ENCODE measurements around the gene FCGR2B. TPM values are rescaled to one million over a fixed set of nuclear protein-coding genes. Genes with fewer than 3 reads are reported as not detected.
A peak's percentile ranks its signal among the peaks of the same experiment; 100 is the strongest.

The FCGR2B gene
- total and polyA plus RNA-seq, 12 donors, result 2.1 to 32.1 (median 17.7) TPM

DNA sequence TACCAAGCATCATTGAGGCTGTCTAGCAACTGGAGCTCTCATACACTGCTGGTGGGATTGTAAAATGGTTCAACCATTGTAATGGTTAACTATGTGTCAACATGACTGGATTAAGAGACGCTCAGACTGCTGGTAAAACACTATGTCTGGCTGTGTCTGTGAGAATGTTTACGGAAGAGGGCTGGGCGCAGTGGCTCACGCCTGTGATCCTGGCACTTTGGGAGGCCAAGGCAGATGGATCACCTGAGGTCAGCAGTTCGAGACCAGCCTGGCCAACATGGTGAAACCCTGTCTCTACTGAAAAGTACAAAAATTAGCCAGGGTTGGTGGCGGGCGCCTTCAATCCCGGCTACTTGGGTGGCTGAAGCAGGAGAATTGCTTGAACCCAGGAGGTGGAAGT is 39.3 kb downstream of the FCGR2B start:
- intact Hi-C loops (cut with DNase I), result no loop called here
- DNase-seq, result no peak
- no peaks in the 10 kb centered on the region for H3K27me3 ChIP-seq
- H3K27ac ChIP-seq, result no peak overlapping the region
- WGBS, 4 donors, result 70 to 79% (median 77%) methylated on average over 8 of the region's 8 CpGs
- no peaks in the 10 kb centered on the region for H3K4me1 ChIP-seq (replicated peaks in 1 of 2)
- H3K9me3 ChIP-seq (replicated peaks in 1 of 3), result no peaks in the 10 kb centered on the region
- no peak overlapping the region for H3K4me3 ChIP-seq
- TF ChIP-seq, protein P1, sequence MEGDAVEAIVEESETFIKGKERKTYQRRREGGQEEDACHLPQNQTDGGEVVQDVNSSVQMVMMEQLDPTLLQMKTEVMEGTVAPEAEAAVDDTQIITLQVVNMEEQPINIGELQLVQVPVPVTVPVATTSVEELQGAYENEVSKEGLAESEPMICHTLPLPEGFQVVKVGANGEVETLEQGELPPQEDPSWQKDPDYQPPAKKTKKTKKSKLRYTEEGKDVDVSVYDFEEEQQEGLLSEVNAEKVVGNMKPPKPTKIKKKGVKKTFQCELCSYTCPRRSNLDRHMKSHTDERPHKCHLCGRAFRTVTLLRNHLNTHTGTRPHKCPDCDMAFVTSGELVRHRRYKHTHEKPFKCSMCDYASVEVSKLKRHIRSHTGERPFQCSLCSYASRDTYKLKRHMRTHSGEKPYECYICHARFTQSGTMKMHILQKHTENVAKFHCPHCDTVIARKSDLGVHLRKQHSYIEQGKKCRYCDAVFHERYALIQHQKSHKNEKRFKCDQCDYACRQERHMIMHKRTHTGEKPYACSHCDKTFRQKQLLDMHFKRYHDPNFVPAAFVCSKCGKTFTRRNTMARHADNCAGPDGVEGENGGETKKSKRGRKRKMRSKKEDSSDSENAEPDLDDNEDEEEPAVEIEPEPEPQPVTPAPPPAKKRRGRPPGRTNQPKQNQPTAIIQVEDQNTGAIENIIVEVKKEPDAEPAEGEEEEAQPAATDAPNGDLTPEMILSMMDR (IDR thresholded peaks at IDR 0.05), result no peak
- TF ChIP-seq POLR2A (IDR thresholded peaks at IDR 0.05), result no peak
- H3K36me3 ChIP-seq (replicated peaks in 1 of 2), result no peaks in the 10 kb centered on the region

DNA sequence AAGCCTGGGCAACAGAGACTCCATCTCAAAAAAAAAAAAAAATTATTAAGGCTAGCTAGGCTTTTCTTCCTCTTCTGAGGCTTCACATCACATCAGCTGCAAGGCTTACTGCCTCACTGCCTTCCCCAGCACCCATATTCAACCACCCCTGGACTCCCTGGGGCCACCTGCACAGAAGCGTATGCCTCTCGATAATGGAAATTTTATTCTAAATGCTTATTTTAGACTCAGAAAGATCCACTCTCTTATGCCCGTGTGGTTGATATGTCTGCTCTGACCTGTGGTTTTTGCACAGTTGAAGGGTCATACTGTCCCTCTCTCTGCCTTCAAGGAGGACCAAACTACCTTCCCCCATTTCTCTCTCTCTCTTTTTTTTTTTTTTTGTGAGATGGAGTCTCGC is 42.6 kb downstream of the FCGR2B start:
- H3K9me3 ChIP-seq (replicated peaks in 1 of 3), result no peaks in the 10 kb centered on the region
- no peaks in the 10 kb centered on the region for H3K4me1 ChIP-seq (replicated peaks in 1 of 2)
- intact Hi-C loops (cut with DNase I), result no loop called here
- no peak overlapping the region for H3K4me3 ChIP-seq
- no peak for TF ChIP-seq POLR2A (IDR thresholded peaks at IDR 0.05)
- TF ChIP-seq, protein P1 (IDR thresholded peaks at IDR 0.05), result no peak
- no peak for DNase-seq
- no peaks in the 10 kb centered on the region for H3K27me3 ChIP-seq
- no peak overlapping the region for H3K27ac ChIP-seq
- H3K36me3 ChIP-seq (replicated peaks in 1 of 2), result no peaks in the 10 kb centered on the region
- WGBS, 4 donors, result 69 to 92% (median 84%) methylated on average over 4 of the region's 4 CpGs

DNA sequence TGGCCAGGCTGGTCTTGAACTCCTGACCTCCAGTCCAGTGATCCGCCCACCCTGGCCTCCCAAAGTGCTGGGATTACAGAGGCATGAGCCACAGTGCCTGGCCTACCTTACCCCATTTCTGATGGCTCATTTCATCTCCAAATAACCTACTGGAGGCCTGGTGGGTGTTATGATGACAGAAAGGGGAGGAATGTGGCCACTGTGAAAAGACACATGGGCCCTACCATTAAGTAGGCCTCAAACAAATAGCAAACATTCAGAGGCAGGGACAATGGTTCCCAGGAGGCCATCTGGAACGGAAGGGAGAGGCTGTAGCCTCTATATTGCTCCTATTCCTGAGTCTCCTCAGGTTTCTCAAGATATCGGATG is 43.2 kb downstream of the FCGR2B start:
- Histone ChIP-seq H3K4me3 (no peak overlapping the region), H3K9me3 (replicated peaks in 1 of 3) (no peaks in the 10 kb centered on the region), H3K27ac (no peak overlapping the region), H3K36me3 (replicated peaks in 1 of 2) (no peaks in the 10 kb centered on the region), H3K27me3 (no peaks in the 10 kb centered on the region), H3K4me1 (replicated peaks in 1 of 2) (no peaks in the 10 kb centered on the region)
- TF ChIP-seq, protein P1 (IDR thresholded peaks at IDR 0.05), result no peak
- no peak for TF ChIP-seq POLR2A (IDR thresholded peaks at IDR 0.05)
- intact Hi-C loops (cut with DNase I), result no loop called here
- WGBS, 4 donors, result 79 to 92% (median 84%) methylated on average over 3 of the region's 3 CpGs
- no peak for DNase-seq

DNA sequence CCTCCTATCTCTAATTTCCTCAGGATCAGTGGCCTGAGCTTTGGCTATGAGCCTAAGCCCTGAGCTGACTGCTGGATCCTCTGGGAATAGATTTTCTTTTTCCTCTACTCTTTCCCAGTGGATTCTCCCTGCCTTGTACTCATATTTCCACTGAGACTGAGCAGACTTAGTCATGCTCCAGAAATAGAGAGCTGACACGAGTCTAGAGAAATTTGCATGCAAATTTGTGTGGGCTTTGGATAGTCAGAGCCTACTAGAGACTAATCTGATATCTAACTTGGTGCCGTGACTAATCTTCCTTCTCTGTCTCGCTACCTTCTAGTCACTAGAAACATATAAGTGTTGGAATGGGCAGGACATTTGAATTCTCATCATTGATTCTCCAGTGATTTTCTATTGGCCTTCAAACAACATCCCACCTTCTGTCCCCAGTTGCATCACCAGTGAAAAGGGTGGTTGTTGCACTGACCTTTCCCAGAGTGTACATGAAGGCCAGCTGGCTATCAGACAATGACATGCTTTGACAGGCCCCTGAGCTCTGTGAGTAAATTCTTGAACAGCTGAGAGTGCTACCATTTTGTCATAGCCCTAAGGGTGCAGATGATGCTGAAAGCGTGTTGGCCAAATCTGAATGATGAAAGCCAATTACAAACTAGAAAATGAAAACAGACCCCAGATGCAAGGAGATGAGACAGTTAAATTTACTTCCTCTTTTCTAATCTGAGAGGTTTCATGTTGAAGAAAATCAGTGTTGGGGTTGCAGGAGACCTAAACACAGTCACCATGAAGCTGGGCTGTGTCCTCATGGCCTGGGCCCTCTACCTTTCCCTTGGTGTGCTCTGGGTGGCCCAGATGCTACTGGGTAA is 43.8 kb downstream of the FCGR2B start, which contains the start of gene FCRLA:
TSS of gene FCRLA (plus strand) at position 748 of the 866 bp plus-strand sequence. CDS start at position 784, 36 bp downstream.
- DNase-seq, result no peak
- Histone ChIP-seq H3K4me1 (replicated peaks in 1 of 2) (no peaks in the 10 kb centered on the region), H3K36me3 (replicated peaks in 1 of 2) (no peaks in the 10 kb centered on the region), H3K9me3 (replicated peaks in 1 of 3) (no peaks in the 10 kb centered on the region), H3K27ac (peak within 1 kb of the TSS in 1 of 5 donors; percentile 22), H3K27me3 (no peaks in the 10 kb centered on the region), H3K4me3 (no peak within 1 kb of the TSS)
- TF ChIP-seq, protein P1 (IDR thresholded peaks at IDR 0.05), result no peak
- no peak for TF ChIP-seq POLR2A (IDR thresholded peaks at IDR 0.05)
- 45 to 56% (median 49%) methylated on average over 4 of the region's 4 CpGs for WGBS, 4 donors
- intact Hi-C loops (cut with DNase I), result no loop called here
